ENCODE measurements around the gene FCHO2.
A peak's percentile ranks its signal among the peaks of the same experiment; 100 is the strongest.
"Not testable (repeated sequence)": the region's sequence is repeated elsewhere in the genome, so short reads cannot be mapped to it uniquely, and the experiment has no call there.

Gene FCHO2

GRCh38 chr5:72955768-72956323 is at the start of gene FCHO2:
Gene FCHO2 (plus strand): TSS chr5:72956041. CDS start chr5:72956097, 56 bp downstream.
- peak; percentile 93 to 95 for DNase-seq

GRCh38 chr5:72906806-72907205 is 49.0 kb upstream of the FCHO2 start:
- DNase-seq = no peak

- DNase-seq = no peak
Observed at GRCh38 chr5:72908664-72909063, 47.2 kb upstream of the FCHO2 start.

GRCh38 chr5:72917371-72917776 is 38.5 kb upstream of the FCHO2 start:
- DNase-seq = no peak

GRCh38 chr5:72920690-72921502 is 34.9 kb upstream of the FCHO2 start:
- peak in 1 of 2 donors; percentile 11 for DNase-seq

GRCh38 chr5:72921886-72922285 is 34.0 kb upstream of the FCHO2 start:
- no peak for DNase-seq

GRCh38 chr5:72922422-72922821 is 33.4 kb upstream of the FCHO2 start:
- no peak for DNase-seq

- DNase-seq = no peak
Observed at GRCh38 chr5:72925336-72926010, 30.4 kb upstream of the FCHO2 start.

- DNase-seq = not testable (repeated sequence)
Observed at GRCh38 chr5:72932686-72933085, 23.2 kb upstream of the FCHO2 start.

- DNase-seq = not testable (repeated sequence)
Observed at GRCh38 chr5:72934953-72935725, 20.7 kb upstream of the FCHO2 start.

GRCh38 chr5:72936893-72937292 is 18.9 kb upstream of the FCHO2 start:
- DNase-seq = no peak

GRCh38 chr5:72937517-72938061 is 18.3 kb upstream of the FCHO2 start:
- no peak for DNase-seq

- DNase-seq = peak in 1 of 2 donors; percentile 13
Observed at GRCh38 chr5:72938206-72938605, 17.6 kb upstream of the FCHO2 start.

- no peak for DNase-seq
Observed at GRCh38 chr5:72940082-72940481, 15.8 kb upstream of the FCHO2 start.

GRCh38 chr5:72943307-72943706 is 12.5 kb upstream of the FCHO2 start:
- DNase-seq = no peak

GRCh38 chr5:72947498-72947897 is 8.3 kb upstream of the FCHO2 start:
- no peak for DNase-seq

GRCh38 chr5:72949481-72949880 is 6.4 kb upstream of the FCHO2 start:
- no peak for DNase-seq

GRCh38 chr5:72951671-72952468 is 4.0 kb upstream of the FCHO2 start:
- peak in 1 of 2 donors; percentile 14 for DNase-seq

GRCh38 chr5:72954389-72954788 is 1.5 kb upstream of the FCHO2 start:
- no peak for DNase-seq

GRCh38 chr5:72955143-72955767 is 586 bp upstream of the FCHO2 start:
- DNase-seq = no peak
